Panc1 (cell line): Measurements from ENCODE around the gene WIPF2. TPM values are rescaled to one million over a fixed set of nuclear protein-coding genes. Genes with fewer than 3 reads are reported as not detected.
A peak's percentile ranks its signal among the peaks of the same experiment; 100 is the strongest.

Experiments used
- ATAC-seq: fragments of 200-7000 bp; cut with Tn5 transposase; 2 replicates; pipeline ENCODE4 v1.9.1; 2020; ENCODE audit warnings: mild to moderate bottlenecking, moderate library complexity
- BruUV-seq: library from RNA; stranded (reverse); fragments of 400-500 nt; replicated peaks from 2 replicates; lab custom pipeline; 2021; lab: Mats Ljungman, UMichigan
- CTCF ChIA-PET: fragments of 300-600 bp; sonication (Branson Sonifier 250); formaldehyde crosslinking; loops from one replicate; lab custom pipeline; 2022; ENCODE audit warnings: antibody characterized with exemption; lab: Charles Lee
- POLR2A ChIA-PET: fragments of 300-600 bp; sonication (Branson Sonifier 250); formaldehyde crosslinking; loops from one replicate; lab custom pipeline; 2022; ENCODE audit warnings: antibody characterized with exemption; lab: Charles Lee
- DNase-seq: peaks from one replicate; pipeline ENCODE4 v3.0.0-alpha.2; 2010; ENCODE audit warnings: low read depth, low spot score
- H3K27ac ChIP-seq: 2 replicates; pipeline ENCODE4 v1.5.1; 2011; ENCODE audit warnings: mild to moderate bottlenecking, low read length, inconsistent platforms
- H3K27me3 ChIP-seq: fragments of 200-500 bp; sonication (Bioruptor generic); 2 replicates; pipeline ENCODE4 v1.6.0; 2014; ENCODE audit warnings: low read length, inconsistent platforms; ENCODE audit not compliant: control insufficient read depth, insufficient read depth
- H3K36me3 ChIP-seq: fragments of 200-500 bp; sonication (Bioruptor generic); 2 replicates; pipeline ENCODE4 v1.5.1; 2014; ENCODE audit warnings: inconsistent platforms, mild to moderate bottlenecking, low read length, moderate library complexity; ENCODE audit not compliant: control insufficient read depth, insufficient read depth
- H3K4me1 ChIP-seq: 2 replicates; pipeline ENCODE4 v1.5.1; 2011; ENCODE audit warnings: inconsistent platforms, mild to moderate bottlenecking, low read length, moderate library complexity; ENCODE audit not compliant: control insufficient read depth, insufficient read depth
- H3K4me3 ChIP-seq, 2 experiments: 2 replicates each; pipeline ENCODE4 v1.5.1; 2011 to 2012; ENCODE audit warnings: low read depth in 2 of 2, low read length in 2 of 2, mild to moderate bottlenecking in 2 of 2, inconsistent platforms in 1 of 2, moderate library complexity in 1 of 2
- H3K9me3 ChIP-seq: fragments of 200-500 bp; sonication (Bioruptor generic); 2 replicates; pipeline ENCODE4 v1.5.1; 2014; ENCODE audit warnings: low read depth, mild to moderate bottlenecking, inconsistent platforms, low read length, moderate library complexity; ENCODE audit not compliant: control insufficient read depth, insufficient read depth
- POLR2AphosphoS5 ChIP-seq: IDR thresholded peaks from 2 replicates; pipeline ENCODE4 v1.6.1; 2012; ENCODE audit warnings: mild to moderate bottlenecking, low read depth, low read length, moderate library complexity
- SIN3A ChIP-seq: IDR thresholded peaks from 2 replicates; pipeline ENCODE4 v1.6.1; 2012; ENCODE audit warnings: low read depth, mild to moderate bottlenecking, low read length, moderate library complexity, borderline replicate concordance; ENCODE audit not compliant: insufficient read depth
- TCF7L2 ChIP-seq: IDR thresholded peaks from 2 replicates; pipeline ENCODE4 v1.6.1; 2011; ENCODE audit warnings: mild to moderate bottlenecking, low read depth, low read length, inconsistent platforms
- in situ Hi-C: cut with HindIII; loops from 2 replicates; pipeline ENCODE4 v1.10.0; 2016; ENCODE audit warnings: low sequenced_read_pairs, low pct_unique_long_range_greater_than_20kb
- intact Hi-C: fragments of 100-400 bp; cut with micrococcal nuclease; formaldehyde crosslinking; loops from one replicate; pipeline ENCODE4 v1.10.0; 2022; ENCODE audit not compliant: unreplicated experiment
- total RNA-seq: library from RNA; stranded (reverse); gene quantifications from one replicate; pipeline ENCODE4 v1.2.1, GENCODE V29; 2021; ENCODE audit not compliant: unreplicated experiment
- TF ChIP-seq, protein P1 (sequence below): fragments of 450-650 bp; IDR thresholded peaks from 2 replicates; pipeline ENCODE4 v1.5.1; 2017; ENCODE audit warnings: mild to moderate bottlenecking
- TF ChIP-seq, protein P2 (sequence below), 2 experiments: IDR thresholded peaks; 2 replicates each; pipeline ENCODE4 v1.6.1; 2011 to 2012; ENCODE audit warnings: low read depth in 2 of 2, control low read depth in 1 of 2, low read length in 1 of 2, mild to moderate bottlenecking in 1 of 2, moderate library complexity in 1 of 2; ENCODE audit not compliant: insufficient read depth in 1 of 2

Gene WIPF2
- total RNA-seq, 1 experiment from 2014 or later: 45.9 TPM

DNA sequence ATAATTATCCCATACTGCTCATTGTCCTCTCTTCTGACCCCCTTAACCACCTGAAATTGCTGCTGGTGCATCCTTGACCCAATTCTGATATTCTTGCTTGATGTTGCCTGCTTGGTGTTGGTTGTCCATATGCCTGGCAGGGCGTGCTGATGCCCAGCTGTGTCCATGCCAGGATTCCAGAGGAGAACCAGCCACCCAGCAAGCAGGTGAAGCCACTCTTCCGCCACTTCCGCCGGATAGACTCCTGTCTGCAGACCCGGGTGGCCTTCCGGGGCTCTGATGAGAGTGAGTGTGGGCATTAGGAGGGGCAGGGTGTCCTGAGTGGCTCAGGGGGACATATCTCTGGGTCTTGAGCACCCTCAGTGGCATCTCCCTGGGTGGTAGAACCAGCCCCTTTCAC lies 30.4 kb upstream of the WIPF2 start:
- no TSS peak for BruUV-seq
- in situ Hi-C loops: no loop called here

DNA sequence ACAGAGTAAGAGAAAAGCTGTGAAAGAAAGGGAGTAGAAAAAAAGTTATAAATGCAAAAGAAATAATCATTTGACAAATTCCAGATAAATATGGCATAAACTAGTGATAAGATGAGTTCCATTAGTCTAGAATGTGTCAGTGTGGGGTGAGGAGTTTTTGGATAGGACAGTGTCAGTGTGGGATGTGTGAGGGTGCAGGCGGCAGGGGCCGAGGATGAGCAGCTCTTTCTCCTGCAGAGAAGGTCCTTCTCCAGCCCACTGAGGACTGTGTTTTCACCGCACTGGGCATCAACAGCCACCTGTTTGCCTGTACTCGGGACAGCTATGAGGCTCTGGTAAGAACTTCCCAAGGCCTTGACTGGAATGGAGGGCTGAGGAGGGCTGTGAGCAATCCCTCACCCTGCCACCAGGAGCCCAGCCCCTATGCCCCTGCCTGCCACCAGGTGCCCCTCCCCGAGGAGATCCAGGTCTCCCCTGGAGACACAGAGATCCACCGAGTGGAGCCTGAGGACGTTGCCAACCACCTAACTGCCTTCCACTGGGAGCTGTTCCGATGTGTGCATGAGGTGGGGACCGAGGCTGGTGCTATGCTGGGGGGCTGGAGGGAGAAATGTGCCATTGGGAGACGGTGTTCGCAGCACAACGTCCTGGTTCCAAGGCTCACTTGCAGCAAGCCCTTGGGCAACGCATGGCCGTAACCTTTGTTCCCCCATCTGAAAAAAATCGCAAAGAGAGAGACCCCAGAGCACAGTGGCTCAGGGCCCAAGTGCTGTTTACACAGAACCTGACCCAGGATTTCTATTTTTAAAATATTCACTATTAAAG lies 28.7 kb upstream of the WIPF2 start:
- 0 out of 2 replicates have a peak, but pooled peaks cover 5% of the 10 kb centered on the region for H3K4me1 ChIP-seq
- BruUV-seq: no TSS peak
- intact Hi-C loops (no loop called here), in situ Hi-C loops (no loop called here)
- H3K9me3 ChIP-seq: no peaks in the 10 kb centered on the region
- DNase-seq: no peak
- peak; percentile 81 for ATAC-seq
- no peaks in the 10 kb centered on the region for H3K27me3 ChIP-seq
- TF ChIP-seq TCF7L2: no peak
- TF ChIP-seq, protein P1, sequence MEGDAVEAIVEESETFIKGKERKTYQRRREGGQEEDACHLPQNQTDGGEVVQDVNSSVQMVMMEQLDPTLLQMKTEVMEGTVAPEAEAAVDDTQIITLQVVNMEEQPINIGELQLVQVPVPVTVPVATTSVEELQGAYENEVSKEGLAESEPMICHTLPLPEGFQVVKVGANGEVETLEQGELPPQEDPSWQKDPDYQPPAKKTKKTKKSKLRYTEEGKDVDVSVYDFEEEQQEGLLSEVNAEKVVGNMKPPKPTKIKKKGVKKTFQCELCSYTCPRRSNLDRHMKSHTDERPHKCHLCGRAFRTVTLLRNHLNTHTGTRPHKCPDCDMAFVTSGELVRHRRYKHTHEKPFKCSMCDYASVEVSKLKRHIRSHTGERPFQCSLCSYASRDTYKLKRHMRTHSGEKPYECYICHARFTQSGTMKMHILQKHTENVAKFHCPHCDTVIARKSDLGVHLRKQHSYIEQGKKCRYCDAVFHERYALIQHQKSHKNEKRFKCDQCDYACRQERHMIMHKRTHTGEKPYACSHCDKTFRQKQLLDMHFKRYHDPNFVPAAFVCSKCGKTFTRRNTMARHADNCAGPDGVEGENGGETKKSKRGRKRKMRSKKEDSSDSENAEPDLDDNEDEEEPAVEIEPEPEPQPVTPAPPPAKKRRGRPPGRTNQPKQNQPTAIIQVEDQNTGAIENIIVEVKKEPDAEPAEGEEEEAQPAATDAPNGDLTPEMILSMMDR: no peak
- TF ChIP-seq, protein P2, sequence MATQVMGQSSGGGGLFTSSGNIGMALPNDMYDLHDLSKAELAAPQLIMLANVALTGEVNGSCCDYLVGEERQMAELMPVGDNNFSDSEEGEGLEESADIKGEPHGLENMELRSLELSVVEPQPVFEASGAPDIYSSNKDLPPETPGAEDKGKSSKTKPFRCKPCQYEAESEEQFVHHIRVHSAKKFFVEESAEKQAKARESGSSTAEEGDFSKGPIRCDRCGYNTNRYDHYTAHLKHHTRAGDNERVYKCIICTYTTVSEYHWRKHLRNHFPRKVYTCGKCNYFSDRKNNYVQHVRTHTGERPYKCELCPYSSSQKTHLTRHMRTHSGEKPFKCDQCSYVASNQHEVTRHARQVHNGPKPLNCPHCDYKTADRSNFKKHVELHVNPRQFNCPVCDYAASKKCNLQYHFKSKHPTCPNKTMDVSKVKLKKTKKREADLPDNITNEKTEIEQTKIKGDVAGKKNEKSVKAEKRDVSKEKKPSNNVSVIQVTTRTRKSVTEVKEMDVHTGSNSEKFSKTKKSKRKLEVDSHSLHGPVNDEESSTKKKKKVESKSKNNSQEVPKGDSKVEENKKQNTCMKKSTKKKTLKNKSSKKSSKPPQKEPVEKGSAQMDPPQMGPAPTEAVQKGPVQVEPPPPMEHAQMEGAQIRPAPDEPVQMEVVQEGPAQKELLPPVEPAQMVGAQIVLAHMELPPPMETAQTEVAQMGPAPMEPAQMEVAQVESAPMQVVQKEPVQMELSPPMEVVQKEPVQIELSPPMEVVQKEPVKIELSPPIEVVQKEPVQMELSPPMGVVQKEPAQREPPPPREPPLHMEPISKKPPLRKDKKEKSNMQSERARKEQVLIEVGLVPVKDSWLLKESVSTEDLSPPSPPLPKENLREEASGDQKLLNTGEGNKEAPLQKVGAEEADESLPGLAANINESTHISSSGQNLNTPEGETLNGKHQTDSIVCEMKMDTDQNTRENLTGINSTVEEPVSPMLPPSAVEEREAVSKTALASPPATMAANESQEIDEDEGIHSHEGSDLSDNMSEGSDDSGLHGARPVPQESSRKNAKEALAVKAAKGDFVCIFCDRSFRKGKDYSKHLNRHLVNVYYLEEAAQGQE (IDR thresholded peaks at IDR 0.05; ENCODE audit: insufficient read depth in 1 of 2, low read depth in 2 of 2, low read length in 1 of 2): no peak
- no peak for TF ChIP-seq POLR2AphosphoS5
- no peak for TF ChIP-seq SIN3A
- CTCF ChIA-PET: interaction anchor here (0.7 to 1.7 kb wide), 4 partner anchors 10 to 80 kb away, joined by 3 to 11 read pairs (median 6); no protein-coding TSS in a partner anchor
- no peak overlapping the region for H3K27ac ChIP-seq
- H3K4me3 ChIP-seq: peak overlapping the region in 1 of 2 experiments; percentile 56; a peak in 2 of 4 replicates
- POLR2A ChIA-PET: no interaction called here
- H3K36me3 ChIP-seq: no peaks in the 10 kb centered on the region

More for the DNA sequence above, 30.4 kb upstream of the WIPF2 start:
- no peak for TF ChIP-seq POLR2AphosphoS5
- no peak for TF ChIP-seq SIN3A
- TF ChIP-seq, protein P2 (IDR thresholded peaks at IDR 0.05; ENCODE audit: insufficient read depth in 1 of 2, low read depth in 2 of 2, low read length in 1 of 2): no peak
- TF ChIP-seq, protein P1: no peak
- no peak for TF ChIP-seq TCF7L2
- ChIA-PET POLR2A (interaction anchor here (0.6 kb wide), 1 partner anchor 44 kb away, joined by 5 read pairs; no protein-coding TSS in a partner anchor), CTCF (no interaction called here)
- no peaks in the 10 kb centered on the region for H3K9me3 ChIP-seq
- ATAC-seq (no peak), DNase-seq (no peak)
- H3K36me3 ChIP-seq: no peaks in the 10 kb centered on the region
- H3K27ac ChIP-seq: no peak overlapping the region
- intact Hi-C loops: no loop called here
- H3K4me3 ChIP-seq: no peak overlapping the region
- no peaks in the 10 kb centered on the region for H3K27me3 ChIP-seq
- H3K4me1 ChIP-seq: 0 out of 2 replicates have a peak, but pooled peaks cover 2% of the 10 kb centered on the region
